GM06990 (cell line): ENCODE data around the gene COL5A1.
"Not testable (repeated sequence)": the region's sequence is repeated elsewhere in the genome, so short reads cannot be mapped to it uniquely, and the experiment has no call there.

Experiments
- DNase-seq: peaks from one replicate; pipeline ENCODE4 v3.0.0-alpha.2; 2011; ENCODE audit not compliant: insufficient read length; ENCODE audit errors: extremely low read depth
- H3K27me3 ChIP-seq: replicated peaks from 2 replicates; pipeline ENCODE4 v1.6.0; 2011; ENCODE audit warnings: low read length; ENCODE audit not compliant: control insufficient read depth, insufficient read depth
- H3K36me3 ChIP-seq: 2 replicates; pipeline ENCODE4 v1.5.1; 2011; ENCODE audit warnings: low read length; ENCODE audit not compliant: control insufficient read depth, insufficient read depth
- H3K4me3 ChIP-seq: replicated peaks from 2 replicates; pipeline ENCODE4 v1.5.1; 2011; ENCODE audit warnings: low read depth, mild to moderate bottlenecking, control low read depth, low read length
- TF ChIP-seq, protein P1 (sequence below): IDR thresholded peaks from 2 replicates; pipeline ENCODE4 v1.5.1; 2011; ENCODE audit warnings: low read length, control low read depth, mild to moderate bottlenecking, inconsistent platforms; ENCODE audit not compliant: insufficient read depth, poor library complexity, severe bottlenecking

COL5A1 gene

DNA sequence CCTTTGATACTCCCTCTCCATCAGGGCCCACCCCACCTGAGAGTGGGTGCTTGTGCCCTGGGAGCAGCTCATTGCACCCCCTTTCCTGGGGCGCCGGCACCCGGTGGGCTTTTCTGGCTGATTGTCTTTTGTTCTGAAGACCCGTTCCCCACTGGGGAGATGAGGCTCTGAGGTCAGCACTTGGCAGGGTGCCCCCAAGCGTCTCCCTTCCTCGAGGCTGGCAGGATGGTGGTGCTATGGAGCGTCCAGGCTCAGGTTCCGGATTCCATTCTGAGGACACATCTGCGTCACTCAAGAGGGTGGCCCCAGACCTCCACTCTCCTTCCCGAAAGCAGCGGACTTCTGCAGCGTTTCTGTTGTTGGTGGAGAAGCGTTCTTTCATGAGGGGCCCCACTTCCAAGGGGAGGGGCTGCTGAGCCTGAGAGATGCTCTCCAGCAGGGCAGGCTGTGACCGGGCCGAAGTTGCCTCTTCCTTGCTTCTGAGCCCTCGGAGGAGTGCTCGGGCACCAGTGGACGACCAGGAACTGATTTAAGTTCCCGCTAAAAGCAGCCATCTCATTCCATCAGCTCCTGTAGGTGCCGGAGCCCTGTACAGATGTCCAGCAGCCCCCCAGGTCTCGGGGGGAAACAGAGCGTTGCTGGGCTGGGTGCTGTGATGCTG lies 42.2 kb downstream of the COL5A1 start:
- H3K36me3 ChIP-seq = no peaks in the 10 kb centered on the region
- DNase-seq = no peak
- no peaks in the 10 kb centered on the region; the same call in 1 of the 2 replicates for H3K27me3 ChIP-seq
- TF ChIP-seq, protein P1, sequence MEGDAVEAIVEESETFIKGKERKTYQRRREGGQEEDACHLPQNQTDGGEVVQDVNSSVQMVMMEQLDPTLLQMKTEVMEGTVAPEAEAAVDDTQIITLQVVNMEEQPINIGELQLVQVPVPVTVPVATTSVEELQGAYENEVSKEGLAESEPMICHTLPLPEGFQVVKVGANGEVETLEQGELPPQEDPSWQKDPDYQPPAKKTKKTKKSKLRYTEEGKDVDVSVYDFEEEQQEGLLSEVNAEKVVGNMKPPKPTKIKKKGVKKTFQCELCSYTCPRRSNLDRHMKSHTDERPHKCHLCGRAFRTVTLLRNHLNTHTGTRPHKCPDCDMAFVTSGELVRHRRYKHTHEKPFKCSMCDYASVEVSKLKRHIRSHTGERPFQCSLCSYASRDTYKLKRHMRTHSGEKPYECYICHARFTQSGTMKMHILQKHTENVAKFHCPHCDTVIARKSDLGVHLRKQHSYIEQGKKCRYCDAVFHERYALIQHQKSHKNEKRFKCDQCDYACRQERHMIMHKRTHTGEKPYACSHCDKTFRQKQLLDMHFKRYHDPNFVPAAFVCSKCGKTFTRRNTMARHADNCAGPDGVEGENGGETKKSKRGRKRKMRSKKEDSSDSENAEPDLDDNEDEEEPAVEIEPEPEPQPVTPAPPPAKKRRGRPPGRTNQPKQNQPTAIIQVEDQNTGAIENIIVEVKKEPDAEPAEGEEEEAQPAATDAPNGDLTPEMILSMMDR = no peak
- no peak overlapping the region for H3K4me3 ChIP-seq

DNA sequence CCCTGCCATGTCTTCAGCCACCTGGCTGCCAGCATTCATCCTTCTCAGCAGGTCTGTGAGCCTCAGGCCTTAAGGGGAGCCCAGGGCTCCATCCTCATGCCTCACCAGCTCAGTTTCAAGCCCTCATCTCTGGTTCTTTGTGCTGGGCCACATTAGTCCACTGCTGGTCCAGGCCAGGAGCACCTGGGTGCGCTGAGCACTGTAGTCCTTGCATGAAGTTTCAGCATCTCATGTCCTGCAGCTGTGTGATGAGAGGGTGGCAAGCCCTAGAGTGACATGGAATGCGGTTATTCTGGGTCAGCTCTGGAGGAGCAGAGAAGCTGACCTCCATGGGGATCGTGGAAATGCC lies 42.7 kb downstream of the COL5A1 start:
- no peak for DNase-seq
- Histone ChIP-seq H3K4me3 (no peak overlapping the region), H3K36me3 (no peaks in the 10 kb centered on the region), H3K27me3 (no peaks in the 10 kb centered on the region; the same call in 1 of the 2 replicates)
- TF ChIP-seq, protein P1 = no peak

DNA sequence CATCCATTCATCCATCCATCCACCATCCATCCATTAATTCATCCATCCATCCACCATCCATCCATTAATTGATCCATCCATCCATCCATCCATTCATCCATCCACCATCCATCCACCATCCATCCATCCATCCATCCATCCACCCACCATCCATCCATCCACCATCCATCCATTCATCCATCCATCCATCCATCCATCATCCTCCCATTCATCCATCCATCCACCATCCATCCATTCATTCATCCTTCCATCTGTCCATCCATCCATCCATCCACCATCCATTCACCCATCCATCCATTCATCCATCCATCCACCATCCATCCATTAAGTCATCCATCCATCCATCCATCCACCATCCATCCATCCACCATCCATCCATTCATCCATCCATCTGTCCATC lies 43.3 kb downstream of the COL5A1 start:
- not testable (repeated sequence) for H3K36me3 ChIP-seq, H3K27me3 ChIP-seq, H3K4me3 ChIP-seq, DNase-seq

DNA sequence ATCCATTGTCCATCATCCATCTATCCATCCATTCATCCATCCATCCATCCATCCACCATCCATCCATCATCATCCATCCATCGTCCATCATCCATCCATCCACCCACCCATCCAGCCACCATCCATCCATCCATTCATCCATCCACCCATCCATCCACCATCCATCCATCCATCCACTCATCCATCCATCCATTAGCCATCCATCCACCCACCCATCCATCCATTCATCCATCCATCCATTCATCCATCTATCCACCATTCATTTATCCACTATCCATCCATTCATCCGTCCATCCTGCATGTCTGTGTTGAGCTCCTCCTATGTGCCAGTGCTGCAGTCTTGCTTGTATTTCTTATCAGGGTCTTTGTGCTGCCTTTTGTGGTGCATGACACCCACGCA lies 44.2 kb downstream of the COL5A1 start:
- Histone ChIP-seq H3K27me3 (no peaks in the 10 kb centered on the region; the same call in 1 of the 2 replicates), H3K36me3 (no peaks in the 10 kb centered on the region), H3K4me3 (no peak overlapping the region)
- DNase-seq = no peak
- TF ChIP-seq, protein P1 = no peak

DNA sequence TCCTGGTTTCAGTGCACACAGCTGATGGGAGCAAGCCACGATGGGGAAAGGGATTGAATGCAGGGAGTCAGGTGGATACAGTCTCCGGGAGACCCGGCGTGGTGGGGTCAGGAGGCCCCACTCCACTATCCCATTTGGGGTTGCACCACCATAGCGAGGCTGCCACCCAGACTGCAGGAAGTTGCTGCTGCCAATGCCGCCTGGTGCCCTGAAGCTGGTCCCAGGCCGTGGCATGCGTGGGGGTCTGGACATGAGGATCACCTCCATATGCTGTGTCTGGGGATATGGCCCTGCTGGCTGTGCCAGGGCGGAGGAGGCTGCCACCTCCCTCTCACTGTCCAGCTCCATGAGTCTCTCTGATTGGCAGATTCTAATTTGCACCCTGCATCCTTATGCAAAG lies 45.3 kb downstream of the COL5A1 start:
- no peaks in the 10 kb centered on the region; the same call in 1 of the 2 replicates for H3K27me3 ChIP-seq
- no peak for DNase-seq
- H3K36me3 ChIP-seq = no peaks in the 10 kb centered on the region
- TF ChIP-seq, protein P1 = no peak
- no peak overlapping the region for H3K4me3 ChIP-seq

DNA sequence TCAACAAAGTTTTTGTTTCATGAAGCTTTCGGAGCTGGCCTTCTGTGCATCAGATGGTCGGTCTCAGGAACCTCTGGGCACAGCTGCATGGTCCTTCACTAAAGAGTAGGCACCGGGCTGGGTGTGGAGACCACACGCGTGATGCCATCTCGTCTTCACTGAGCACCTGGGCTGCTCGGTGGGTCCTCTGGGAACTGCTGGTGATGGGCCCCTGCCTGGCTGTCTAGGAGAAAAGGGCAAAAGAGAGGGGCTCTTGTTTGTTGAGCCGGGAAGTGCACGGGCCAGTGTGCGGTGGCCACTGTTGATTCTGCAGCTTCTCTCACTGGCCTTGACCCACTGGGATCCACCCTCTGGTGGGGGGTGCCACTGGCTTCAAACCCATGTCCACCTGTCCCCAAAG lies 46.0 kb downstream of the COL5A1 start:
- H3K27me3 ChIP-seq = no peaks in the 10 kb centered on the region; the same call in 1 of the 2 replicates
- H3K36me3 ChIP-seq = no peaks in the 10 kb centered on the region
- no peak overlapping the region for H3K4me3 ChIP-seq
- DNase-seq = no peak
- TF ChIP-seq, protein P1 = no peak
